ENCODE data around the gene FKBP14. TPM values are rescaled to one million over a fixed set of nuclear protein-coding genes. Genes with fewer than 3 reads are reported as not detected.

Gene FKBP14
- total and polyA plus RNA-seq, 8 donors, result 26.7 to 38.9 (median 32.4) TPM

DNA sequence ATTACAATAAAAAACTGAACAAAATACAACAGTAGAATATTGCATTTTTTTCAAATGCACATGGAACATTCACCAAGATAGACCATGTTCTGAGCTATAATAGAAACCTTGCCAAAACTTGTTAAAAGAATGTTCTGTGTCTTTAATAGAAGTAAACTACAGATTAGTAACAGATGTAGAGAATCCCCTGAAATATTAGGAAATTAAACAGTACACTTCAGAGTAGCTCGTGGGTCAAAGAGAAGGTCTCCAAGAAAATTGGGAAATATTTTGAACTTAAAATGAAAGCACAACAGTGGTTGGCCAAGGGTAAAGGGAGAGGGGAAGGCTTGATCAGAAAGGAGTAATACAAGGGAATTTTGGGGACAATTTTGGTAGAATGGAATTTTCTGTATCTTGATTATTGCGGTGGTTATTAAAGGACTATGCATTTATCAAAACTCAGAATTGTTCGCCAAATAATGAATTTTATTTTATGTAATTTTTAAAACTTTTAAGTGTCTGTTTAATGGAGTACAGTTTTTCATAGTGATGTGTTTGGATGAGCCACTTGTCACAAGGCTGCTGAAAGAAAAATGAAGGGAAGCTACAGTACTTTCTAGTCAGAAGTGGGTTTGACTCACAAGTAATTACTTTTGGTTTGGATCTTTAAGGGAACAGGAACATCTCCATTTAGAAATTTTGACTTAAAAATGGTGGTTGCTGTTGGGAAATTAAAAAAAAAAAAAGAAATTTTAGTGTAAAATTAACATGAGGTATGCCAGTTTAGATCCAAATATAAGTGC is 11.9 kb upstream of the FKBP14 start:
- Histone ChIP-seq H3K27me3 (no peaks in the 10 kb centered on the region), H3K36me3 (no peaks in the 10 kb centered on the region), H3K9me3 (no peaks in the 10 kb centered on the region), H3K4me3 (no peak overlapping the region), H3K27ac (no peak overlapping the region), H3K4me1 (no peaks in the 10 kb centered on the region)
- intact Hi-C loops (cut with DNase I), result no loop called here
- no peak for TF ChIP-seq CTCF (IDR thresholded peaks at IDR 0.05)
- DNase-seq, result peak in 1 of 4 donors; percentile 44
- peak; percentile 26 for ATAC-seq

DNA sequence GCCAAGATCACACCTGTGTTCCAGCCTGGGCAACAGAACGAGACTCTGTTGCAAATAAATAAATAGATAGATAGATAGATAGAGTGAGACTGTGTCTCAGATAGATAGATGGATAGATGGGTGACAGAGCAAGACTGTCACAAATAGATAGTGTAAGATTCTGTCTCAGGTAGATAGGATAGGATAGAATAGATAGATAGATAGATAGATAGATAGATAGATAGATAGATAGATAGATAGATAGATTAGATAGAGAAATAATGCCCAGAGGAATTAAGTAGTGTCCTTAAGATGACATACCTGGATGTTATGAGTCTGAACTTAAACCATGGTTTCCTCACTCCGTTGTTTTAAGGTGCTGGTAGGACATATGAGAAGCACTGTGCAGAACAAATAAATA is 9.7 kb upstream of the FKBP14 start:
- no peaks in the 10 kb centered on the region for H3K27me3 ChIP-seq
- TF ChIP-seq CTCF (IDR thresholded peaks at IDR 0.05), result no peak
- H3K4me1 ChIP-seq, result peaks cover 0 to 8% of the 10 kb centered on the region in 2 donors
- no peaks in the 10 kb centered on the region for H3K36me3 ChIP-seq
- intact Hi-C loops (cut with DNase I), result no loop called here
- H3K4me3 ChIP-seq, result no peak overlapping the region
- ATAC-seq (no peak), DNase-seq (no peak)
- H3K9me3 ChIP-seq, result no peaks in the 10 kb centered on the region
- no peak overlapping the region for H3K27ac ChIP-seq

DNA sequence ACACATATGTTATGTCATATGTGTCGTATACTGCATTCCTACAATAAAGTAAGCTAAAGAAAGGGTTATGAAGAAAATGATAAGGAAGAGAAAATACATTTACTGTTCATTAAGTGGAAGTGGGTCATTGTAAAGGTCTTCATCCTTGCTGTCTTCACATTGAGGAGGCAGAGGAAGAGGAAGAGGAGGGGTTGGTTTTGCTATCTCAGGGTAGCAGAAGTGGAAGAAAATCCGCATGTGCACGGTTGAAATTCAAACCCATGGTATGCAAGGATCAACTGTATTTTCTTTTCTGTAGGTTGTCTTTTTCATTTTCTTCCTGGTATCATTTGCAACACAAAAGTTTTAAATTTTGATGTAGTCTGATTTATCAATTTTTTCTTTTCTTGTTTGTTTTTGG is 8.0 kb upstream of the FKBP14 start:
- DNase-seq (no peak), ATAC-seq (no peak)

GRCh38 chr7:30032310-30033125 is 6.0 kb upstream of the FKBP14 start:
- Histone ChIP-seq H3K27me3 (no peaks in the 10 kb centered on the region), H3K36me3 (no peaks in the 10 kb centered on the region), H3K4me1 (peaks cover 10 to 25% of the 10 kb centered on the region in 2 donors), H3K27ac (no peak overlapping the region), H3K4me3 (no peak overlapping the region), H3K9me3 (no peaks in the 10 kb centered on the region)
- ATAC-seq (no peak), DNase-seq (no peak)
- TF ChIP-seq CTCF (IDR thresholded peaks at IDR 0.05), result no peak
- intact Hi-C loops (cut with DNase I), result no loop called here

More for the DNA sequence above, 8.0 kb upstream of the FKBP14 start:
- Histone ChIP-seq H3K27me3 (no peaks in the 10 kb centered on the region), H3K4me3 (no peak overlapping the region), H3K4me1 (peaks cover 7 to 15% of the 10 kb centered on the region in 2 donors), H3K27ac (no peak overlapping the region), H3K36me3 (no peaks in the 10 kb centered on the region), H3K9me3 (no peaks in the 10 kb centered on the region)
- TF ChIP-seq CTCF (IDR thresholded peaks at IDR 0.05), result no peak
- intact Hi-C loops (cut with DNase I), result no loop called here

GRCh38 chr7:30029696-30030095 is 3.2 kb upstream of the FKBP14 start:
- no peaks in the 10 kb centered on the region for H3K9me3 ChIP-seq
- no peak for ATAC-seq
- H3K36me3 ChIP-seq, result no peaks in the 10 kb centered on the region

More at GRCh38 chr7:30029696-30030095, 3.2 kb upstream of the FKBP14 start:
- H3K27ac ChIP-seq, result no peak overlapping the region
- intact Hi-C loops (cut with DNase I), result no loop called here
- peak overlapping the region; percentile 91 to 96 for H3K4me3 ChIP-seq
- H3K4me1 ChIP-seq, result peaks cover 13 to 43% of the 10 kb centered on the region in 2 donors
- DNase-seq, result peak in 1 of 4 donors; percentile 13
- no peak for TF ChIP-seq CTCF (IDR thresholded peaks at IDR 0.05)
- no peaks in the 10 kb centered on the region for H3K27me3 ChIP-seq
